Kidney tubule cell (primary cell): ENCODE data around the gene NSUN6.

ENCODE experiments used
- DNase-seq: peaks from one replicate; pipeline ENCODE4 v3.0.0-alpha.2; 2018; ENCODE audit warnings: low spot score

Gene NSUN6

GRCh38 chr10:18561861-18562551 is 89.4 kb downstream of the NSUN6 start:
- DNase-seq: peak; percentile 15

- DNase-seq: no peak
These were observed 93.4 kb downstream of the NSUN6 start for GRCh38 chr10:18557960-18558359.

GRCh38 chr10:18556522-18557147 is 94.8 kb downstream of the NSUN6 start:
- DNase-seq: no peak

GRCh38 chr10:18554479-18554878 is 96.9 kb downstream of the NSUN6 start:
- peak; percentile 39 for DNase-seq

GRCh38 chr10:18551473-18551872 is 99.9 kb downstream of the NSUN6 start:
- DNase-seq: no peak

- DNase-seq: no peak
These were observed 102.3 kb downstream of the NSUN6 start for GRCh38 chr10:18549105-18549504.

GRCh38 chr10:18545621-18546305 is 105.6 kb downstream of the NSUN6 start:
- no peak for DNase-seq

- DNase-seq: peak; percentile 75
These were observed 108.6 kb downstream of the NSUN6 start for GRCh38 chr10:18542832-18543231.

GRCh38 chr10:18540195-18540594 is 111.2 kb downstream of the NSUN6 start:
- DNase-seq: no peak

GRCh38 chr10:18539335-18539734 is 112.1 kb downstream of the NSUN6 start:
- DNase-seq: no peak

GRCh38 chr10:18533896-18534295 is 117.5 kb downstream of the NSUN6 start:
- DNase-seq: no peak

GRCh38 chr10:18532881-18533535 is 118.4 kb downstream of the NSUN6 start:
- DNase-seq: no peak

GRCh38 chr10:18528292-18528691 is 123.1 kb downstream of the NSUN6 start:
- DNase-seq: no peak

GRCh38 chr10:18527687-18528086 is 123.7 kb downstream of the NSUN6 start:
- no peak for DNase-seq

GRCh38 chr10:18523858-18524257 is 127.5 kb downstream of the NSUN6 start:
- no peak for DNase-seq

- DNase-seq: peak; percentile 3
These were observed 128.4 kb downstream of the NSUN6 start for GRCh38 chr10:18523025-18523424.

- DNase-seq: no peak
These were observed 134.5 kb downstream of the NSUN6 start for GRCh38 chr10:18516851-18517250.

- DNase-seq: no peak
These were observed 136.8 kb downstream of the NSUN6 start for GRCh38 chr10:18514537-18514936.

- DNase-seq: no peak
These were observed 142.8 kb downstream of the NSUN6 start for GRCh38 chr10:18508587-18508986.

- DNase-seq: no peak
These were observed 145.8 kb downstream of the NSUN6 start for GRCh38 chr10:18505456-18506118.

GRCh38 chr10:18504161-18504560 is 147.2 kb downstream of the NSUN6 start:
- DNase-seq: no peak

- no peak for DNase-seq
These were observed 149.8 kb downstream of the NSUN6 start for GRCh38 chr10:18501629-18502028.
